ENCODE data around the gene HESX1. TPM values are rescaled to one million over a fixed set of nuclear protein-coding genes. Genes with fewer than 3 reads are reported as not detected.
A peak's percentile ranks its signal among the peaks of the same experiment; 100 is the strongest.

The HESX1 gene
- total RNA-seq, 1 donor from 2014 or later, result 42.1 TPM

DNA sequence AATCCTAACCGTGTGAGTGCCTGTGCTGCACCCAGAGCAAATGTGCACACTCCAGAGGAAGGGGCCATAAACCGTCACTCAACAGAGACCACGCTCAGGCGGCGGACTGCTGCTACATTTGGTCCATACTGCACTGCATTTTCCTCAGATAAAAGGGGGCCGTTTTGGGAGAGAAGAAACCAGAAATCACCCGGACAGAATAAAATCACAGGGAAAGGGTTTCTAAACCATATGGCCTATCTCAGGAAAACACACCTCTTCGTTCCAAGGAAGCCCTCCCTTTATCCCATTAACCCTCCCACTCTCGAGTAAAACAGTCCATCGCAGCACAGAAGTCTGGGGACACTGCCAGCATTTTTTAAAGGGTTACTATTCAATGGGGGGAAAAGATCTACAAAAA is 42.2 kb downstream of the HESX1 start:
- peaks cover 5% of the 10 kb centered on the region for H3K27me3 Mint-ChIP-seq (ENCODE audit: insufficient read depth, low read depth)
- TF ChIP-seq, protein P1, sequence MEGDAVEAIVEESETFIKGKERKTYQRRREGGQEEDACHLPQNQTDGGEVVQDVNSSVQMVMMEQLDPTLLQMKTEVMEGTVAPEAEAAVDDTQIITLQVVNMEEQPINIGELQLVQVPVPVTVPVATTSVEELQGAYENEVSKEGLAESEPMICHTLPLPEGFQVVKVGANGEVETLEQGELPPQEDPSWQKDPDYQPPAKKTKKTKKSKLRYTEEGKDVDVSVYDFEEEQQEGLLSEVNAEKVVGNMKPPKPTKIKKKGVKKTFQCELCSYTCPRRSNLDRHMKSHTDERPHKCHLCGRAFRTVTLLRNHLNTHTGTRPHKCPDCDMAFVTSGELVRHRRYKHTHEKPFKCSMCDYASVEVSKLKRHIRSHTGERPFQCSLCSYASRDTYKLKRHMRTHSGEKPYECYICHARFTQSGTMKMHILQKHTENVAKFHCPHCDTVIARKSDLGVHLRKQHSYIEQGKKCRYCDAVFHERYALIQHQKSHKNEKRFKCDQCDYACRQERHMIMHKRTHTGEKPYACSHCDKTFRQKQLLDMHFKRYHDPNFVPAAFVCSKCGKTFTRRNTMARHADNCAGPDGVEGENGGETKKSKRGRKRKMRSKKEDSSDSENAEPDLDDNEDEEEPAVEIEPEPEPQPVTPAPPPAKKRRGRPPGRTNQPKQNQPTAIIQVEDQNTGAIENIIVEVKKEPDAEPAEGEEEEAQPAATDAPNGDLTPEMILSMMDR (IDR thresholded peaks at IDR 0.05), result no peak
- no peak for TF ChIP-seq EZH2 (IDR thresholded peaks at IDR 0.05)
- no peak for TF ChIP-seq EZH2phosphoT487 (IDR thresholded peaks at IDR 0.05)
- H2AFZ ChIP-seq (replicated peaks), result no peak overlapping the region
- no peak overlapping the region for H3K4me3 ChIP-seq
- H3K4me3 Mint-ChIP-seq, result peak overlapping the region; percentile 56
- peaks cover 99% of the 10 kb centered on the region for H3K4me1 Mint-ChIP-seq
- no peaks in the 10 kb centered on the region for H3K9me3 Mint-ChIP-seq
- peaks cover 2% of the 10 kb centered on the region for H3K36me3 Mint-ChIP-seq
- no peak overlapping the region for H3K9ac ChIP-seq
- H3K27me3 ChIP-seq, result peaks cover 78% of the 10 kb centered on the region
- peaks cover 60% of the 10 kb centered on the region for H3F3A ChIP-seq (ENCODE audit: low read depth)
- no peak overlapping the region for H3K27ac ChIP-seq
- H3K27ac Mint-ChIP-seq, result peak overlapping the region; percentile 76
- H4K20me1 ChIP-seq (ENCODE audit: low read depth), result peaks cover 100% of the 10 kb centered on the region
- H3K4me1 ChIP-seq, result peaks cover 81% of the 10 kb centered on the region
- peak overlapping the region; percentile 93 for H3K4me2 ChIP-seq
- no peaks in the 10 kb centered on the region for H3K36me3 ChIP-seq
- no peak for DNase-seq (ENCODE audit: low spot score)
- H3K9me3 ChIP-seq (ENCODE audit: low read depth), result no peaks in the 10 kb centered on the region
- peaks cover 82% of the 10 kb centered on the region for H3K79me2 ChIP-seq (ENCODE audit: low read depth)

DNA sequence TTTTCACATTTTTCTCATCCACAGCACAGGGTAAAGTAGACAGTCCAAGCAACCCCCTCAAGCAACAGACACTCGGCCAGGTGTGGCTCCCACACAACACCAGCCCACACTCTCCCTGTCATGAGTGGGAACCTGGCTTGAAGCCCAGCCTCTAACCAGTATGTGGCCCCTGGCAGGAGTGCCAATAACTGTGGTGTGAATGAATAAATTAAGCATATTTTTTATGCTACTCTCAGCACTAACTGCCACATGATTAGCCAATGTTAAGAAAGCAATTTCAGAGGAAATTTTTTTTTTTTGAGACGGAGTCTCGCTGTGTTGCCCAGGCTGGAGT is 44.5 kb downstream of the HESX1 start:
- H3K9me3 ChIP-seq (ENCODE audit: low read depth), result no peaks in the 10 kb centered on the region
- Mint-ChIP-seq H3K27ac (peak overlapping the region; percentile 98), H3K4me1 (peaks cover 99% of the 10 kb centered on the region), H3K27me3 (ENCODE audit: insufficient read depth, low read depth) (peaks cover 5% of the 10 kb centered on the region), H3K9me3 (no peaks in the 10 kb centered on the region), H3K36me3 (no peaks in the 10 kb centered on the region), H3K4me3 (peak overlapping the region; percentile 27)
- no peak overlapping the region for H3K4me3 ChIP-seq
- H3K9ac ChIP-seq, result no peak overlapping the region
- H3K27ac ChIP-seq, result no peak overlapping the region
- H3K4me1 ChIP-seq, result peaks cover 81% of the 10 kb centered on the region
- no peak for TF ChIP-seq EZH2 (IDR thresholded peaks at IDR 0.05)
- no peak for TF ChIP-seq EZH2phosphoT487 (IDR thresholded peaks at IDR 0.05)
- TF ChIP-seq, protein P1 (IDR thresholded peaks at IDR 0.05), result no peak
- peak overlapping the region; percentile 1 for H3K4me2 ChIP-seq
- H3K79me2 ChIP-seq (ENCODE audit: low read depth), result peaks cover 83% of the 10 kb centered on the region
- DNase-seq (ENCODE audit: low spot score), result no peak
- no peak overlapping the region for H2AFZ ChIP-seq (replicated peaks)
- H4K20me1 ChIP-seq (ENCODE audit: low read depth), result peaks cover 100% of the 10 kb centered on the region
- H3F3A ChIP-seq (ENCODE audit: low read depth), result peaks cover 55% of the 10 kb centered on the region
- peaks cover 56% of the 10 kb centered on the region for H3K27me3 ChIP-seq
- H3K36me3 ChIP-seq, result no peaks in the 10 kb centered on the region

DNA sequence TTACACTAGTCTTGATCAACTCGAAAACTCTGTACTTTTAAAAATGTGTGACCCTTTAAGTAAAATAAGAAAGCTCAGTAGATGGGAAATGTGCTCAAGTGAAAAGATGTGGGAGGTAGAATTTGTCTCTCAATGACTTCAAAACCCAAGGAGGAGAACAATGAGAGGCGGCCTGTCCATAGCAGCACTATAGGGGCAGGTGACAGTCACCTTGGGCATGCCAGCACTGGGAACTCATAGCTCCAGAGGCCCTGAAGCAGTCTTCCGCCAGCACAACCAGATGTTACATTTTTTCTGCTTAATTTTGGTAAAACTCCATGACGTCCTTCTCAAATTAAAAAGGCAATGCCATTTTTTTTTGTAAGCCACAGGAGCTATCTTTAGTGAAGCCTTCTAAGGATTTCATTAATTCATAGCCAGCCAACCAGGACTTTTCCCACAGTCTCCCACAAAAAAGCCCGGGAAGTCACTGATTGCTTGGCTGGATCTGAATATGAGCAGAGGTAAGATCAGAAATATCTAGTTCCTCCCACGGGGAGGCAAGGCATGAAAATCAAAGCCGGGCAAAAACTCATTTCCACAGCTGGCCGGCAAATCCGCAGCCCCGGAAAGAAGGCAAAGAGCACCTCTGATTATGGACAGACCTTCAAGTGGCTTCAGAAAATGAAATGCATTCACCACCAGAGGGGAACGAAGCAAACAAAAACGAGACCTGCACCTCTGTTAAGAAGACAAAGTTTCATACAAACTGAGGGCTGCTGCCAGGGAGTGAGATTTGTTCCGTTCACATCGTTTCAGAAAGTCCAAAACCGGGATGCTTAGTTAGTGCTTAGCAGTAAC is 45.1 kb downstream of the HESX1 start:
- H3K4me1 Mint-ChIP-seq, result peaks cover 99% of the 10 kb centered on the region

More for the DNA sequence above, 45.1 kb downstream of the HESX1 start:
- TF ChIP-seq, protein P1 (IDR thresholded peaks at IDR 0.05), result no peak
- no peak for TF ChIP-seq EZH2phosphoT487 (IDR thresholded peaks at IDR 0.05)
- TF ChIP-seq EZH2 (IDR thresholded peaks at IDR 0.05), result no peak
- peak overlapping the region; percentile 1 for H3K4me2 ChIP-seq
- peaks cover 100% of the 10 kb centered on the region for H4K20me1 ChIP-seq (ENCODE audit: low read depth)
- peaks cover 56% of the 10 kb centered on the region for H3K27me3 ChIP-seq
- H3K79me2 ChIP-seq (ENCODE audit: low read depth), result peaks cover 87% of the 10 kb centered on the region
- no peak overlapping the region for H3K27ac ChIP-seq
- no peak overlapping the region for H2AFZ ChIP-seq (replicated peaks)
- H3K27me3 Mint-ChIP-seq (ENCODE audit: insufficient read depth, low read depth), result peaks cover 5% of the 10 kb centered on the region
- no peak for DNase-seq (ENCODE audit: low spot score)
- peak overlapping the region; percentile 27 for H3K4me3 Mint-ChIP-seq
- no peaks in the 10 kb centered on the region for H3K36me3 ChIP-seq
- H3K27ac Mint-ChIP-seq, result peak overlapping the region; percentile 98
- H3K4me1 ChIP-seq, result peaks cover 81% of the 10 kb centered on the region
- no peaks in the 10 kb centered on the region for H3K9me3 Mint-ChIP-seq
- H3K4me3 ChIP-seq, result no peak overlapping the region
- no peaks in the 10 kb centered on the region for H3K36me3 Mint-ChIP-seq
- no peak overlapping the region for H3K9ac ChIP-seq
- H3K9me3 ChIP-seq (ENCODE audit: low read depth), result no peaks in the 10 kb centered on the region
- H3F3A ChIP-seq (ENCODE audit: low read depth), result peaks cover 49% of the 10 kb centered on the region
